Measurements from ENCODE around the gene BHLHE40.

BHLHE40 gene

DNA sequence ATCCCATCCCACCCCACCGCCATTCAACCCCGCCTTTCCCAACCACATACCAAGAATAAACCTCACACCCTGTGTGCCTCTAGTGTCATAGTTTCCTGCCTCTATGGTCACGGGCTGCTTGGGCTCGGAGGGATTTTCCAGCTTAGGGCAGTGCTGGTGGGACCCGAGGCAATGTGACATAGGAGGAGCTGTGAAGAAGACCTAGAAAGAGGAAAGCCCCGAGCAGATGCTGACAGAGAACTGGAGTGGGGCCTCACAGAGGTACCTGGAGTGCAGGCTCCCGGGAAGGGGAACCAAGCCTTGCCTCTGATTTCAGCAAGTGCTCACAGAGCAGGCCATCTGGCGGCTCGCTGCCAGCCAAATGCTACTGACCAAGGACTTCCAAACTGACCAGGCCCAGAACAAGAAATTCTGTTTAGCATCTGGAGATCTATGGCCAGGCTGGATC is 27.5 kb downstream of the BHLHE40 start:
- Histone ChIP-seq H3K4me2 (peak overlapping the region; percentile 88), H3K9ac (no peak overlapping the region; the same call in 1 of the 2 replicates), H3K36me3 (no peaks in the 10 kb centered on the region), H3K27ac (no peak overlapping the region), H3K27me3 (no peaks in the 10 kb centered on the region), H3K4me3 (no peak overlapping the region), H3K9me3 (no peaks in the 10 kb centered on the region), H3K4me1 (peaks cover 59% of the 10 kb centered on the region), H4K20me1 (peaks cover 14% of the 10 kb centered on the region)
- TF ChIP-seq Cebpa-rat (IDR thresholded peaks at IDR 0.05), result no peak

DNA sequence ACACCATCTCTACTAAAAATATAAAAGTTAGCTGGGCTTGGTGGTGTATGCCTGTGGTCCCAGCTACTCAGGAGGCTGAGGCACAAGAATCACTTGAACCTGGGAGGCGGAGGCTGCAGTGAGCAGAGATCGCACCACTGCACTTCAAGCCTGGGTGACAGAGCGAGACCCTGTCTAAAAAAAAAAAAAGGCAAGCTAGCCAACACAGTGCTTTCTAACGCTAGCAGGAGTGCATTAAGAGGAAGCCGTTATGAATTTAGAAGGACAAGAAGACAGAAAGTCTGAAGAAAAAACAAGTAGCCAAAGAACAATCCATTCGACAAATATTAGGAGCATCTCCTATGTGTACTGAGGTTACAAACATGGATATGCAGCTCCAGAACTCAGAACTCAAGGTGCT is 28.6 kb downstream of the BHLHE40 start:
- peaks cover 14% of the 10 kb centered on the region for H4K20me1 ChIP-seq
- no peak overlapping the region; the same call in 1 of the 2 replicates for H3K27ac ChIP-seq
- H3K9ac ChIP-seq, result peak overlapping the region; percentile 36; the same call in 1 of the 2 replicates
- H3K4me3 ChIP-seq, result 0 out of 2 replicates have a peak overlapping the region, but pooled peaks have one; percentile 25
- no peaks in the 10 kb centered on the region for H3K36me3 ChIP-seq
- peak overlapping the region; percentile 88 for H3K4me2 ChIP-seq
- no peaks in the 10 kb centered on the region for H3K9me3 ChIP-seq
- H3K27me3 ChIP-seq, result no peaks in the 10 kb centered on the region
- peaks cover 70% of the 10 kb centered on the region for H3K4me1 ChIP-seq
- TF ChIP-seq Cebpa-rat (IDR thresholded peaks at IDR 0.05), result no peak

DNA sequence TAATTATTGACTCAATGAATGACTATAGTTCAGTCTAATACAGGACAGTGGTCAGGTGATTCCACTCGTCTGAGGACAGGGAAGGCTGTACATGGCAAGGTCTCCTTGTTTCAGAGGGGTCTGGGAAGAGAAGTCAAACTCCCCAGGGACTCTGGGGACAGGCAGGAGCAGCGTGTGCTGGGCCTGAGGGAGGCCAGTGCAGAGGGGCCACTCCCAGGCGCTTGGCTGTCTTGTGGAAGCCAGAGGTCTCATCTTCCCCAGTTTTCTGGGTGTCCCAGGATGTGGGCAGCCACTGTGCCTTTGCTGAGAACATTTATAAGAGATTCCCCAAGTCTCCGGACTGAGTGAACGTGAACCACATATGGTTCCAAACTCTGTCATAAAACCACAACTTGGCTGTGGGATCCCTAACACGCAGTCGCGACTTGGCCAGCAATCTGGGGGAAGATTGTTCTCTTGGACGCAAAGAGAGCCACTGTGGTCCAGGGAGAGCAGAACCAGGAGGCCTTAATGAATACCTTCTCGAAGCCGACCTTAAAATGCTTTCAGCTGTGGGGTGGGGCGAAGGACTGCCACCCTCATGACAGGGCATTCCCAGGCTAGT is 30.4 kb downstream of the BHLHE40 start:
- peak overlapping the region; percentile 88 for H3K4me2 ChIP-seq
- H3K4me1 ChIP-seq, result peaks cover 82% of the 10 kb centered on the region
- H3K27me3 ChIP-seq, result no peaks in the 10 kb centered on the region
- H3K36me3 ChIP-seq, result no peaks in the 10 kb centered on the region
- no peak overlapping the region for H3K9ac ChIP-seq
- no peak for TF ChIP-seq Cebpa-rat (IDR thresholded peaks at IDR 0.05)
- peaks cover 14% of the 10 kb centered on the region for H4K20me1 ChIP-seq
- H3K4me3 ChIP-seq, result no peak overlapping the region
- H3K27ac ChIP-seq, result no peak overlapping the region
- no peaks in the 10 kb centered on the region for H3K9me3 ChIP-seq

DNA sequence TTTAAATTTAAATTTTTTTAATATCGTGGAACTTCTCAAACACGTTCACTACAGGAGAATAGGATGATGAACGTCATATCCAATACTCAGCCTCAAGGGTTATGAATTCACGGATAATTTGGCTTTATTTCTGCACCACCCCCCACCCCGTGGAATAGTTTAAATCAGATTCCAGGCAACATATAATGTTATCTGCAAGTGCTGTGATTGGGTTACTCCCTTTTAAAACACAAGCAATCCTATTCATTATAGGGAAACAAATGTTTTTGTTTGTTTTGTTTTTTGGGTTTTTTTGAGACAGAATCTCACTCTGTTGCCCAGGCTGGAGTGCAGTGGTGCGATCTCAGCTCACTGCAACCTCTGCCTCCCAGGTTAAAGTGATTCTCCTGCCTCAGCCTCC is 30.9 kb downstream of the BHLHE40 start:
- H3K4me2 ChIP-seq, result peak overlapping the region; percentile 93
- H3K4me3 ChIP-seq, result no peak overlapping the region
- no peaks in the 10 kb centered on the region for H3K27me3 ChIP-seq
- no peak for TF ChIP-seq Cebpa-rat (IDR thresholded peaks at IDR 0.05)
- H3K9ac ChIP-seq, result no peak overlapping the region
- H4K20me1 ChIP-seq, result peaks cover 14% of the 10 kb centered on the region
- H3K36me3 ChIP-seq, result no peaks in the 10 kb centered on the region
- peaks cover 82% of the 10 kb centered on the region for H3K4me1 ChIP-seq
- no peaks in the 10 kb centered on the region for H3K9me3 ChIP-seq
- no peak overlapping the region for H3K27ac ChIP-seq

DNA sequence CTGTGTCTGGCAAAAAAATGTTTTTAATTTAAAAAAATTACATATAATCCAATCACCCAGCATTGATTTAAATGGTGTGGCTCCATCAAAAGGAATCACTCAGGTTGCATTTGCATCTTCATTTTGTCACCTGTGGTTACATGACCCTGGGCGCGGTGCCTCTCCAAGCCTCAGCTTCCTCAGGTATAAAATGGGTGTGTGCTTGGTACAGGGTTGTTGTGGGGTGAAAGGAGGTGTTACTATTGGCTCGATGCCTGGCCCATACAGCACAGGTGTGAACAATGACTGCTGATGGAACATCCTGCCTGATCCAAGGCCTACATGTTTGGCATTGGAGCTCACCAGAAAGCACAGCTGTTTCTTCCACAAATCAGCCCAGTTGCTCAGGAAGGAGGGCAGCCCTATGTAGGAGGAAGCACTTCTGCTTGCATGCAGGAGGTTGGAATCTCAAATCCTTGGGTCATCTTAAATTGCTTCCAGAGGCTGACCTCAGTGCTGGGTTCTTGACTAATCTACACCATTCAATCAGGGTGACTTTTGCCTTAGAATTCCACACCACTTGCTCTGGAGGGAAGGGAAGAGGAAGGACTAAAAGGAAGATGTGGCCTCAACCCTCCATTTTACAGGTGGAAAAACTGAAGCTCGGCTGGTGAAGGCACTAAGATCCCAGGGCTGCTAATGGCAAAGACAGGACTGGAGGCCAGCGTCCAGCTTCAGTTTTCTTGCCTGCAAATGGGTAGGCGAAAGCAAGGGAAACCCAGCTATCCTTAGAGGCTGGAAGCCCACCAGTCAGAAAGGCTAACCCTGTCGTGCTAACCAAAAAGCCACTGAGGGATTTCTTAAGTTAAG is 31.7 kb downstream of the BHLHE40 start:
- Histone ChIP-seq H3K27ac (0 out of 2 replicates have a peak overlapping the region, but pooled peaks have one; percentile 30), H4K20me1 (peaks cover 14% of the 10 kb centered on the region), H3K36me3 (no peaks in the 10 kb centered on the region), H3K4me2 (peak overlapping the region; percentile 93), H3K9ac (no peak overlapping the region; the same call in 1 of the 2 replicates), H3K4me3 (peak overlapping the region; percentile 40), H3K4me1 (peaks cover 82% of the 10 kb centered on the region), H3K27me3 (no peaks in the 10 kb centered on the region), H3K9me3 (no peaks in the 10 kb centered on the region)
- TF ChIP-seq Cebpa-rat (IDR thresholded peaks at IDR 0.05), result no peak

DNA sequence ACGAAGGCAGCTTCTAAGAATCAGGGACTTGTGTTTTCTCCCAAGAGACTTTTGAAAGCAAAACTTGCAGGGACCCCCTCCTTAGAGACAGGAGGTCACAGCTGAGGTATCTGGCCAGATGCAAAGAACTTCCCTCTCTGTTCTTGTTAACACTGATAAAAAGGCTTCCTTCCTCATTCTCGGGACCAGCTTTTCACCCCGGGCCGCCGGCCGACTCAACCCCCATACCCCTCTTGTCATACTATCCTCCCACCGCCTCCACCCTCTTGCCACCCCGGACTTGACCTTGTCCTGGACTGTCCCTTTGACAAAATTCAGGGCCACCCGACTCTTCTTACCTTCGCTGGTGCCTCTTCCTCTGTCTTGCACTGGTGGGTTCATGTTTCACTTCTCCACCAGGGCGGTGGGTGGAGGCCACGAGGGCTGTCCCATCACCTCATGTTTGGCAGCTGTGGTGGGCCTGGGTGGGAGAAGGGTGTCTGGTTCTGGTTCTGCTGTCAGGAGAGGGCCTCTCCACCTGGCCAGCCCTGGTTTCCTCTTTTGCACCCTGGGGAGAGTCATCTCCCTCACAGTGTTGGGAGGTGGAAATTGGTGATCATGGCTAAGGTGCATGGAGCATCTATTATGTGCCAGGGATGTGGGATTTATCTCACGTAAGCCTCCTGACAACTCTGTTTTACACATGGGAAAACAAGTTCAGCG is 32.5 kb downstream of the BHLHE40 start:
- no peak for TF ChIP-seq Cebpa-rat (IDR thresholded peaks at IDR 0.05)
- Histone ChIP-seq H4K20me1 (peaks cover 14% of the 10 kb centered on the region), H3K4me1 (peaks cover 82% of the 10 kb centered on the region), H3K27me3 (no peaks in the 10 kb centered on the region), H3K4me3 (peak overlapping the region; percentile 40), H3K9me3 (no peaks in the 10 kb centered on the region), H3K36me3 (no peaks in the 10 kb centered on the region), H3K9ac (no peak overlapping the region; the same call in 1 of the 2 replicates), H3K4me2 (peak overlapping the region; percentile 93), H3K27ac (0 out of 2 replicates have a peak overlapping the region, but pooled peaks have one; percentile 30)

DNA sequence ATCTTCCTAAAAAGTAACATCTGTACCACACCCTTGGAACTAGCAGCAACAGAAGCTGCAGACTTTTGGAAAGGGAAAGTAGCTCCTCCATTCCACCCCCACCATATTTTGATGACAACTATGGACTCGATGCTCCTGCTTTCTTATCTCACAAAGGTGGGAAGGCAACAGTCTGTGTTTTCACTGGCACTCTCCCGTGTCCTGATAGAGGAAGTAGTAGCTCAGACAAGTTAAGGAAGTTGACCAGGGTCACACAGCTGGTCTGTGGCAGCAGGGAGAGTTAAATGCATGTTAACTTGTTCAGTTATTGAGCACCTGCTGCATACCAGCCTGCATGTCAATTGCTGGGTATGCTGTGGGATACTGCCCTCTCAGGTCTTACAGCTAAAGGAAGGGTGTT is 33.1 kb downstream of the BHLHE40 start:
- H3K9me3 ChIP-seq, result no peaks in the 10 kb centered on the region
- H3K4me3 ChIP-seq, result no peak overlapping the region
- no peaks in the 10 kb centered on the region for H3K36me3 ChIP-seq
- no peak overlapping the region for H3K27ac ChIP-seq
- H3K4me1 ChIP-seq, result peaks cover 82% of the 10 kb centered on the region
- no peak overlapping the region for H3K9ac ChIP-seq
- peak overlapping the region; percentile 93 for H3K4me2 ChIP-seq
- no peaks in the 10 kb centered on the region for H3K27me3 ChIP-seq
- TF ChIP-seq Cebpa-rat (IDR thresholded peaks at IDR 0.05), result no peak
- peaks cover 14% of the 10 kb centered on the region for H4K20me1 ChIP-seq

DNA sequence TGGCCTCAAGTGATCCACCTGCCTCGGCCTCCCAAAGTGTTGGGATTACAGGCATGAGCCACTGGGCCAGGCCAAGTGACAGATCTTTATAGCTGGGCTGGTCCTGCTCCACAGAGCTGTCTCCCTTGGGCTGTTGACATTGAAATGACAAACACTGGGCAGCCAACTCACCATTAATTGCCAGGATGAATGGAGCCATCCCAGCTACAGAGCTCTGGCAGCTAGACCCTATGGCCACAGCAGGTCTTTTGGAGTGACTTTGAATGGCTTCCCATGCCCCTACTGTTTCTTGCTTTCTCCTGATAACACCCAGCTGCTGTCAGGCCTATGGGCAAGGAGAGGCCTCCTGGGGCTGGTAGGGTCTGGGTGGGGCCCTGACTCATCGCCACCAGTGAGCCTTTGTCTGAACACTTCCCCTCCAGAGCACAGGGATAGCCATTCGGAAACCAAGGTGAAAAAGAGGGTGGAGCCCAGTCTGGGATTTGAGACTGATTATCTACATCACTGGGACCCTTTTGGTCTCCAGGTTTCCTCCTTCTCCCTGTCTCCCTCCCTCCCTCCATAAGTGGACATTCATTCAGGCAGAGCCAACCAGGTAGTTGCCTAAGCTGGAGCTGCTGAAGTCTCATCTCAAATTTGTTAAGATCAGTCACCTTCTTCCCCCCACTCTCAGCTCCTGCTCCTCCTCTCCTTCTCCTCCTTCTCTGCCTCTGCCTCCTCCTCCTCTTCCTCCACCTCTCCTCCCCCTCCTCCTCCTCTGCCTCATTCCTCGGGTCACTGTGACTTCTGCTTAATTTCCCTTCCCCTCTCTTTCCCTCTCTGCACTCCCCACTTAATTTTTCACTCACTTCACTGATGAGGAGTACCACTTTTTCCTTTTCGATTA is 34.0 kb downstream of the BHLHE40 start:
- no peak for TF ChIP-seq Cebpa-rat (IDR thresholded peaks at IDR 0.05)
- Histone ChIP-seq H3K36me3 (no peaks in the 10 kb centered on the region), H4K20me1 (peaks cover 11% of the 10 kb centered on the region), H3K4me2 (peak overlapping the region; percentile 93), H3K27ac (no peak overlapping the region), H3K9me3 (no peaks in the 10 kb centered on the region), H3K4me1 (peaks cover 74% of the 10 kb centered on the region), H3K4me3 (no peak overlapping the region), H3K27me3 (no peaks in the 10 kb centered on the region), H3K9ac (no peak overlapping the region)

DNA sequence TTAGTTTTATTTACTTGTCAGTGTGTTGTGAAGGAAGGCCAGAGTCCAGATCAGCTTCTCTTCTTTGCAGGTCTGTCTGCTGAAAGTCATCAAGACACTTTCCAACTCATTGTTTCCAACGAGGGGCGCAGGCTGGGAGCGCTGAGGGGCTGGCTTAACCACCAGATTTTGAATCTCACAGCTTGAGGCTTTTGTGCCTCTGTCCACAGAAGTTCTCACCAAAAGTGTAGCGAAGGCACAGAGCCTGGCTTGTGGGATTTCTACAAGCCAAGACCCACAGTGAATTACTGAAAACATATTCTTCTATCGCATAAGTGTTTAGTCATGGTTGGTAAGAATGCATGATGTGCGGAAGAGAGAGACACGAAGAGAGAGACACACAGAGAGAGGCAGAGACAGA is 35.2 kb downstream of the BHLHE40 start:
- Histone ChIP-seq H3K4me2 (no peak overlapping the region; the same call in 1 of the 2 replicates), H3K27ac (no peak overlapping the region)

More for the DNA sequence above, 35.2 kb downstream of the BHLHE40 start:
- H3K4me3 ChIP-seq, result no peak overlapping the region
- H4K20me1 ChIP-seq, result peaks cover 9% of the 10 kb centered on the region
- no peak overlapping the region for H3K9ac ChIP-seq
- H3K36me3 ChIP-seq, result no peaks in the 10 kb centered on the region
- TF ChIP-seq Cebpa-rat (IDR thresholded peaks at IDR 0.05), result no peak
- no peaks in the 10 kb centered on the region for H3K9me3 ChIP-seq
- no peaks in the 10 kb centered on the region for H3K27me3 ChIP-seq
- peaks cover 63% of the 10 kb centered on the region for H3K4me1 ChIP-seq
